ENCODE data around the gene PPP1R7.

PPP1R7 gene

DNA sequence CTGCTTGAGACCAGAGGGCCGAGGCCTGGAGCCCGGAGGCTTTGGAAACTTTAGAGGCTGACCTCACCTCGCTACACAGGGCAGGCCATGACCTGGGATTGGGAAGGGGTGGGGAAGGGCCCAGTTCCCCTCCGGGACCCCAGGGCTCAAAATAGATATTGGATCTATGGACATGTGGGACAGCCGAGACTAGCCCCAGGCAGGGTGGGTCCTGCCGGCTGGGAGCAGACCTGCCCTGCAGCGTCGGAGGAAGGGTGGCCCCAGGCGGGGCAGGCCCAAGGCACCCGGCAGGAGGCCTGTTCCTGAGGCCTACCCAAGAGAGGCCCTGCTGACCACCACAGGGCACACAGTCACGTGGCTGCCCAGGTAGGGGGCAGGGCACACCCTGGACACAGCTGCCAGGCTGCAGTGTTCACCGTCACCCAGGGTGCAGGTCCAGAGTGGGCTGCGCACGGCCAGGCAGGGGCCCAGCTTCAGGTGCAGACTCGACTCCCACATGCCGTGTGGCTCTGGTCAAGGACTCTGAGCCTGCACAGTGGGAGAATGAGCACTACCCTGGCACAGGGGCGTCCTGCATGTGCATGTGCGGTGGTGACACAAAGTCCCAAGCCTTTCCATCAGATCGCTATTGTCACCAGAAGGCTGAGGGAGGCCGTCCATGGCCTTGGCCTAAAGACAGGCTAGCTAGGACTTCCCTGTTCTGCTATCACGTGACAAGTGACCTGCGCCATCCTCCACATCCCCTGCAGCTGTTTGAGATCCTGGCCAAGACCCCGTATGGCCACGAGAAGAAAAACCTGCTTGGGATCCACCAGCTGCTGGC lies 51.4 kb downstream of the PPP1R7 start:
- TF ChIP-seq, protein P1, sequence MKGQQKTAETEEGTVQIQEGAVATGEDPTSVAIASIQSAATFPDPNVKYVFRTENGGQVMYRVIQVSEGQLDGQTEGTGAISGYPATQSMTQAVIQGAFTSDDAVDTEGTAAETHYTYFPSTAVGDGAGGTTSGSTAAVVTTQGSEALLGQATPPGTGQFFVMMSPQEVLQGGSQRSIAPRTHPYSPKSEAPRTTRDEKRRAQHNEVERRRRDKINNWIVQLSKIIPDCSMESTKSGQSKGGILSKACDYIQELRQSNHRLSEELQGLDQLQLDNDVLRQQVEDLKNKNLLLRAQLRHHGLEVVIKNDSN (IDR thresholded peaks at IDR 0.05): peak; percentile 9; the same call in 1 of the 2 replicates
- no peak for TF ChIP-seq EGR1 (IDR thresholded peaks at IDR 0.05)

- TF ChIP-seq YY1 (IDR thresholded peaks at IDR 0.05; ENCODE audit: low read depth) (no peak), TCF12 (IDR thresholded peaks at IDR 0.05; ENCODE audit: low read depth) (no peak), REST (IDR thresholded peaks at IDR 0.05; ENCODE audit: low read depth) (no peak), NFIC (IDR thresholded peaks at IDR 0.05) (no peak), MAX (IDR thresholded peaks at IDR 0.05) (no peak), TEAD4 (IDR thresholded peaks at IDR 0.05) (no peak), RAD21 (IDR thresholded peaks at IDR 0.05; ENCODE audit: low read depth) (no peak), CREB1 (IDR thresholded peaks at IDR 0.05; ENCODE audit: low read depth) (no peak), CEBPB (IDR thresholded peaks at IDR 0.05) (no peak), FOXM1 (IDR thresholded peaks at IDR 0.05; ENCODE audit: borderline replicate concordance, low read depth) (no peak), EP300 (IDR thresholded peaks at IDR 0.05; ENCODE audit: borderline replicate concordance) (no peak), ZBTB7A (IDR thresholded peaks at IDR 0.05; ENCODE audit: low read depth) (no peak), TAF1 (IDR thresholded peaks at IDR 0.05; ENCODE audit: low read depth) (no peak), EGR1 (IDR thresholded peaks at IDR 0.05) (no peak)
- TF ChIP-seq, protein P1 (IDR thresholded peaks at IDR 0.05): no peak
Measured at GRCh38 chr2:241202268-241202585, 52.0 kb downstream of the PPP1R7 start.

DNA sequence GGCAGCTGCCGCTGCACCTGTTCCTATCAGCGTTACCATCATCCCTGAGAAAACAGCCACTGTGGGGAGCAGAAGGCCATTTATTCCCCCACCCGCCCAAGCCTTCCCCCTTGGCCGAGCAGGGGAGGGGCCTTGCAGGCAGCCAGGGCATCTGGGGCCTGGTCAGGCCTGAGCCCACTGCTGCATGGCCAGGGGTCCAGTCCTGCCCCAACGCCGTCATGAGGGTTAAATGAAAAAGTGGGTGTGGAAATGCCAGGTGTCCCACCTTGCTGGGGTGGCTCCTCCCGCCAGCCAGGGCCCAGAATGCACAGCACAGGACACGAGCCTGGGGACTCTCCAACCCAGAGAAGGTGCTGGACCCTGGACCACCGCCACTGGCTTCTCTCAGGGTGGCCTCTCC lies 52.4 kb downstream of the PPP1R7 start:
- no peak for TF ChIP-seq CEBPB (IDR thresholded peaks at IDR 0.05)
- no peak for TF ChIP-seq RAD21 (IDR thresholded peaks at IDR 0.05; ENCODE audit: low read depth)
- TF ChIP-seq TEAD4 (IDR thresholded peaks at IDR 0.05): no peak
- no peak for TF ChIP-seq YY1 (IDR thresholded peaks at IDR 0.05; ENCODE audit: low read depth)
- no peak for TF ChIP-seq ZBTB7A (IDR thresholded peaks at IDR 0.05; ENCODE audit: low read depth)
- TF ChIP-seq EGR1 (IDR thresholded peaks at IDR 0.05): no peak

DNA sequence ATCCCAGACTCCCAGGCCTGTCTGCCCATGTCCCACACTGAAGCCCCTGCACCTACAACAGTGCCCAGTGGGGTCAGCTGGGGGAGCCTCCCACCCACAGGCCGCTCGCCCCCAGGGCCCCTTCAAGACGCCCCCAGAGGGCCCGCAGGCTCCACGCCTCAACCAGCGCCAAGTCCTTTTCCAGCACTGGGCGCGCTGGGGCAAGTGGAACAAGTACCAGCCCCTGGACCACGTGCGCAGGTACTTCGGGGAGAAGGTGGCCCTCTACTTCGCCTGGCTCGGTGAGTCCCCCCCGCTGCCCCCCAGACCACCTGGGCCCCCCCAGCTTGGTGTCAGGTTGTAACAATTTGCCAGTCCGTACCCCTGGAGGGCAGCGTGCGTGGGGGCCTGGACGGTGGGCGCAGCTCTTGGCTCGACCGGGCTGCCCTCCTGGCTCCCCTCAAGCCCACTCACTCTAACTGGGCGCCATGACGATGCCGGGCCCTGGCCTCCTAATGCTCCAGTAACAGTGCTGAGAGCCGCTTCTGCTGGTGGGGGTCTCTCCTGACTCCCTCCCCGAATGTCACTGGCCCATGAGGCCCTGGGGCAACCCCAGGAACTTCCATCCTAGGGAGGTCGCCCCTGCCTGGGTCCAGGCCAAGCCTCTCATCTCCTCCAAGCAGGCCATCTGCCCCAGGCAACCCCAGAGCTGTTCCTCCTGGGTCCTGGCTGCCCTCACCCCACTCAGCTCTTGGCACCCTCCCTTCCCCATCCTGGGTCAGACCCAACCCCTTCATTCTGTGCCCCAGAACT lies 53.1 kb downstream of the PPP1R7 start:
- TF ChIP-seq TAF1 (IDR thresholded peaks at IDR 0.05; ENCODE audit: low read depth): no peak
- TF ChIP-seq EP300 (IDR thresholded peaks at IDR 0.05; ENCODE audit: borderline replicate concordance): no peak
- TF ChIP-seq MAX (IDR thresholded peaks at IDR 0.05): no peak
- TF ChIP-seq FOXM1 (IDR thresholded peaks at IDR 0.05; ENCODE audit: borderline replicate concordance, low read depth): no peak
- TF ChIP-seq CEBPB (IDR thresholded peaks at IDR 0.05): no peak
- no peak for TF ChIP-seq TEAD4 (IDR thresholded peaks at IDR 0.05)
- no peak for TF ChIP-seq TCF12 (IDR thresholded peaks at IDR 0.05; ENCODE audit: low read depth)
- TF ChIP-seq NFIC (IDR thresholded peaks at IDR 0.05): no peak
- TF ChIP-seq EGR1 (IDR thresholded peaks at IDR 0.05): no peak
- TF ChIP-seq REST (IDR thresholded peaks at IDR 0.05; ENCODE audit: low read depth): no peak
- no peak for TF ChIP-seq YY1 (IDR thresholded peaks at IDR 0.05; ENCODE audit: low read depth)
- TF ChIP-seq CREB1 (IDR thresholded peaks at IDR 0.05; ENCODE audit: low read depth): no peak

DNA sequence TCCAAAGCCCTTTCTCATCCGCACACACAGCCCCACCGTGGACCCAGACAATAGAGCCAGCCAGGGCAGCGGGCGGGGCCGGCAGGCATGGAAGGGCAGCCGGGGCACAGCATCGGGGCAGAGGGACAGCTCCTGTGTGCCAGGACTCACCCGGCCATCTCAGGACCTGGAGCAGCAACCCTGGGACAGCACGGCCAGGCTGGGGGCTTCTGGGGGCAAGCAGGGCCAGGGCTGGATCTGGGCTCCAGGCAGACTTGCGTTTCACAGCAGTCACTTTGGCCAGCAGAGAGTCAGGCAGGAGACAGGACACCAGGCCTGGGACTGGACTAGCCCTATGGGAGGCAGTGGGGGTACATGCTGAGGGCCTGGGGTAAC lies 53.7 kb downstream of the PPP1R7 start:
- TF ChIP-seq NFIC (IDR thresholded peaks at IDR 0.05) (no peak), TCF12 (IDR thresholded peaks at IDR 0.05; ENCODE audit: low read depth) (no peak), ZBTB7A (IDR thresholded peaks at IDR 0.05; ENCODE audit: low read depth) (no peak), MAX (IDR thresholded peaks at IDR 0.05) (no peak), REST (IDR thresholded peaks at IDR 0.05; ENCODE audit: low read depth) (no peak), CREB1 (IDR thresholded peaks at IDR 0.05; ENCODE audit: low read depth) (no peak), RAD21 (IDR thresholded peaks at IDR 0.05; ENCODE audit: low read depth) (no peak)
- TF ChIP-seq, protein P1 (IDR thresholded peaks at IDR 0.05): no peak

Measured in Ishikawa (cell line).